GM04504 (cell line): ENCODE measurements around the gene FBXL4.

ENCODE experiments used
- DNase-seq: peaks from one replicate; pipeline ENCODE4 v3.0.0-alpha.2; 2012; ENCODE audit warnings: low read depth

FBXL4 gene

GRCh38 chr6:98877250-98877649, 70.5 kb downstream of the FBXL4 start:
- DNase-seq: no peak

- DNase-seq: no peak
Measured at GRCh38 chr6:98875375-98875774, 72.4 kb downstream of the FBXL4 start.

- DNase-seq: no peak
Measured at GRCh38 chr6:98871821-98872220, 75.9 kb downstream of the FBXL4 start.

GRCh38 chr6:98871057-98871456, 76.7 kb downstream of the FBXL4 start:
- DNase-seq: peak; percentile 52

GRCh38 chr6:98864497-98864896, 83.2 kb downstream of the FBXL4 start:
- no peak for DNase-seq

GRCh38 chr6:98848539-98849242, 99.1 kb downstream of the FBXL4 start:
- DNase-seq: no peak

- DNase-seq: no peak
Measured at GRCh38 chr6:98847779-98848538, 99.8 kb downstream of the FBXL4 start.

GRCh38 chr6:98847416-98847778, 100.3 kb downstream of the FBXL4 start:
- no peak for DNase-seq

GRCh38 chr6:98846021-98846380, 101.7 kb downstream of the FBXL4 start:
- no peak for DNase-seq

- DNase-seq: peak; percentile 65
Measured at GRCh38 chr6:98845211-98846020, 102.3 kb downstream of the FBXL4 start.

GRCh38 chr6:98844244-98845210, 103.2 kb downstream of the FBXL4 start:
- no peak for DNase-seq

- no peak for DNase-seq
Measured at GRCh38 chr6:98843271-98844243, 104.2 kb downstream of the FBXL4 start.

- no peak for DNase-seq
Measured at GRCh38 chr6:98842342-98843180, 105.2 kb downstream of the FBXL4 start.

GRCh38 chr6:98841621-98842341, 106.0 kb downstream of the FBXL4 start:
- no peak for DNase-seq

- no peak for DNase-seq
Measured at GRCh38 chr6:98840996-98841513, 106.7 kb downstream of the FBXL4 start.

GRCh38 chr6:98840385-98840784, 107.4 kb downstream of the FBXL4 start:
- DNase-seq: no peak

GRCh38 chr6:98839781-98840361, 107.9 kb downstream of the FBXL4 start:
- DNase-seq: no peak

GRCh38 chr6:98838975-98839374, 108.8 kb downstream of the FBXL4 start:
- no peak for DNase-seq
